Nephron progenitor cell (in vitro differentiated cells): ENCODE data around the gene C1QTNF7.

Source experiments
- DNase-seq: peaks from one replicate; pipeline ENCODE4 v3.0.0; 2021
- H3K27ac Mint-ChIP-seq: 2 replicates; pipeline ENCODE4 v1.8.0; 2021; ENCODE audit warnings: mild to moderate bottlenecking, moderate library complexity, mixed read lengths
- H3K27me3 Mint-ChIP-seq: 2 replicates; pipeline ENCODE4 v1.8.0; 2021; ENCODE audit warnings: mild to moderate bottlenecking, low read depth, mixed read lengths; ENCODE audit not compliant: poor library complexity
- H3K36me3 Mint-ChIP-seq: 2 replicates; pipeline ENCODE4 v1.8.0; 2021; ENCODE audit warnings: low read depth, mixed read lengths
- H3K4me1 Mint-ChIP-seq: 2 replicates; pipeline ENCODE4 v1.8.0; 2021; ENCODE audit warnings: mixed read lengths
- H3K4me3 Mint-ChIP-seq: 2 replicates; pipeline ENCODE4 v1.8.0; 2021; ENCODE audit warnings: mild to moderate bottlenecking, moderate library complexity, mixed read lengths
- H3K9me3 Mint-ChIP-seq: 2 replicates; pipeline ENCODE4 v1.8.0; 2021; ENCODE audit warnings: mild to moderate bottlenecking, moderate library complexity, mixed read lengths
- CTCF ChIP-seq: fragments of 200-600 bp; sonication (generic); IDR thresholded peaks from 2 replicates; pipeline ENCODE4 v1.5.0; 2021; ENCODE audit warnings: antibody characterized with exemption

C1QTNF7 gene

GRCh38 chr4:15455290-15455689, 27.5 kb downstream of the C1QTNF7 start:
- H3K27ac Mint-ChIP-seq: no peak overlapping the region
- no peak for TF ChIP-seq CTCF
- no peaks in the 10 kb centered on the region for H3K9me3 Mint-ChIP-seq
- no peak for DNase-seq
- no peaks in the 10 kb centered on the region for H3K36me3 Mint-ChIP-seq
- peaks cover 15% of the 10 kb centered on the region for H3K4me1 Mint-ChIP-seq
- H3K4me3 Mint-ChIP-seq: no peak overlapping the region
- H3K27me3 Mint-ChIP-seq: peaks cover 3% of the 10 kb centered on the region

GRCh38 chr4:15457406-15458201, 29.8 kb downstream of the C1QTNF7 start:
- TF ChIP-seq CTCF: peak; percentile 76
- Mint-ChIP-seq H3K27me3 (peaks cover 12% of the 10 kb centered on the region), H3K4me3 (no peak overlapping the region), H3K27ac (no peak overlapping the region), H3K9me3 (peaks cover 3% of the 10 kb centered on the region), H3K36me3 (no peaks in the 10 kb centered on the region), H3K4me1 (peaks cover 20% of the 10 kb centered on the region)
- no peak for DNase-seq

GRCh38 chr4:15458616-15459015, 30.8 kb downstream of the C1QTNF7 start:
- peaks cover 12% of the 10 kb centered on the region for H3K27me3 Mint-ChIP-seq
- no peak overlapping the region for H3K4me3 Mint-ChIP-seq
- H3K9me3 Mint-ChIP-seq: peaks cover 3% of the 10 kb centered on the region
- DNase-seq: no peak
- no peaks in the 10 kb centered on the region for H3K36me3 Mint-ChIP-seq
- H3K27ac Mint-ChIP-seq: no peak overlapping the region
- TF ChIP-seq CTCF: no peak
- H3K4me1 Mint-ChIP-seq: peaks cover 20% of the 10 kb centered on the region

- DNase-seq: no peak
- no peak for TF ChIP-seq CTCF
- Mint-ChIP-seq H3K27me3 (peaks cover 12% of the 10 kb centered on the region), H3K27ac (no peak overlapping the region), H3K4me1 (peaks cover 20% of the 10 kb centered on the region), H3K9me3 (peaks cover 3% of the 10 kb centered on the region), H3K4me3 (no peak overlapping the region), H3K36me3 (no peaks in the 10 kb centered on the region)
These were observed 31.9 kb downstream of the C1QTNF7 start for GRCh38 chr4:15459706-15460105.

GRCh38 chr4:15466596-15466995, 38.8 kb downstream of the C1QTNF7 start:
- peaks cover 3% of the 10 kb centered on the region for H3K9me3 Mint-ChIP-seq
- H3K27ac Mint-ChIP-seq: no peak overlapping the region
- DNase-seq: no peak
- H3K4me1 Mint-ChIP-seq: peaks cover 24% of the 10 kb centered on the region
- H3K27me3 Mint-ChIP-seq: peaks cover 13% of the 10 kb centered on the region
- no peaks in the 10 kb centered on the region for H3K36me3 Mint-ChIP-seq
- no peak overlapping the region for H3K4me3 Mint-ChIP-seq
- TF ChIP-seq CTCF: no peak
